Loucy (cell line): ENCODE data around the gene SLF2.

Experiments used
- H2AFZ ChIP-seq: fragments of 200-600 bp; sonication (generic); 2 replicates; pipeline ENCODE4 v1.6.0; 2016; ENCODE audit warnings: antibody characterized with exemption, mild to moderate bottlenecking, low read length, moderate library complexity
- H3F3A ChIP-seq: fragments of 200-600 bp; 2 replicates; pipeline ENCODE4 v1.6.0; 2016; ENCODE audit warnings: antibody characterized with exemption, low read depth, mild to moderate bottlenecking
- H3K27me3 ChIP-seq: fragments of 200-600 bp; sonication (generic); 2 replicates; pipeline ENCODE4 v1.6.1; 2014; ENCODE audit warnings: low read length, mild to moderate bottlenecking; ENCODE audit not compliant: insufficient read depth, poor library complexity, severe bottlenecking
- H3K36me3 ChIP-seq: fragments of 200-600 bp; sonication (generic); 2 replicates; pipeline ENCODE4 v1.6.1; 2016; ENCODE audit warnings: low read length; ENCODE audit not compliant: insufficient read depth
- H3K4me1 ChIP-seq: fragments of 200-600 bp; sonication (generic); 2 replicates; pipeline ENCODE4 v1.5.1; 2014; ENCODE audit warnings: low read length, mild to moderate bottlenecking; ENCODE audit not compliant: insufficient read depth, poor library complexity, severe bottlenecking
- H3K4me2 ChIP-seq: fragments of 200-600 bp; sonication (generic); 2 replicates; pipeline ENCODE4 v1.6.0; 2014; ENCODE audit warnings: antibody characterized with exemption, low read length, low read depth, mild to moderate bottlenecking; ENCODE audit not compliant: poor library complexity, severe bottlenecking
- H3K4me3 ChIP-seq: fragments of 200-600 bp; sonication (generic); 2 replicates; pipeline ENCODE4 v1.5.1; 2014; ENCODE audit warnings: low read length, mild to moderate bottlenecking, mixed read lengths; ENCODE audit not compliant: poor library complexity, severe bottlenecking
- H3K79me2 ChIP-seq: fragments of 200-600 bp; sonication (generic); 2 replicates; pipeline ENCODE4 v1.6.1; 2014; ENCODE audit warnings: low read length; ENCODE audit not compliant: insufficient read depth
- H3K9ac ChIP-seq: fragments of 200-600 bp; sonication (generic); 2 replicates; pipeline ENCODE4 v1.6.0; 2014; ENCODE audit warnings: mild to moderate bottlenecking, low read depth, low read length, moderate library complexity; ENCODE audit not compliant: poor library complexity, severe bottlenecking
- H3K9me2 ChIP-seq: fragments of 200-600 bp; sonication (generic); replicated peaks from 2 replicates; pipeline ENCODE4 v1.6.1; 2016; ENCODE audit warnings: low read depth, low read length, mixed read lengths
- H3K9me3 ChIP-seq: fragments of 200-600 bp; sonication (generic); 2 replicates; pipeline ENCODE4 v1.6.1; 2014; ENCODE audit warnings: mild to moderate bottlenecking, antibody characterized with exemption, low read length, low read depth; ENCODE audit not compliant: insufficient read depth
- H4K20me1 ChIP-seq: fragments of 200-600 bp; sonication (generic); 2 replicates; pipeline ENCODE4 v1.6.0; 2014; ENCODE audit warnings: antibody characterized with exemption, low read length, mild to moderate bottlenecking; ENCODE audit not compliant: insufficient read depth, poor library complexity, severe bottlenecking
- CTCF ChIP-seq: fragments of 200-600 bp; sonication (generic); conservative IDR thresholded peaks from 2 replicates; pipeline ENCODE4 v1.5.1; 2014; ENCODE audit warnings: mild to moderate bottlenecking, antibody characterized with exemption, low read length
- EZH2phosphoT487 ChIP-seq: fragments of 200-600 bp; IDR thresholded peaks from 2 replicates; pipeline ENCODE4 v1.6.1; 2018; ENCODE audit warnings: antibody characterized with exemption, mild to moderate bottlenecking, moderate library complexity, borderline replicate concordance

SLF2 gene

GRCh38 chr10:100899171-100899570, 13.6 kb upstream of the SLF2 start:
- H3K4me1 ChIP-seq, result no peaks in the 10 kb centered on the region
- H3K27me3 ChIP-seq, result no peaks in the 10 kb centered on the region
- H2AFZ ChIP-seq, result no peak overlapping the region
- no peaks in the 10 kb centered on the region for H3F3A ChIP-seq
- no peaks in the 10 kb centered on the region for H3K79me2 ChIP-seq
- no peak for TF ChIP-seq CTCF
- TF ChIP-seq EZH2phosphoT487, result no peak
- no peaks in the 10 kb centered on the region for H4K20me1 ChIP-seq
- no peaks in the 10 kb centered on the region for H3K9me2 ChIP-seq
- no peaks in the 10 kb centered on the region for H3K36me3 ChIP-seq
- H3K4me3 ChIP-seq, result no peak overlapping the region
- no peaks in the 10 kb centered on the region for H3K9me3 ChIP-seq
- no peak overlapping the region for H3K9ac ChIP-seq
- H3K4me2 ChIP-seq, result no peak overlapping the region

GRCh38 chr10:100901051-100901450, 11.7 kb upstream of the SLF2 start:
- Histone ChIP-seq H3K79me2 (no peaks in the 10 kb centered on the region), H3F3A (no peaks in the 10 kb centered on the region), H3K9me2 (no peaks in the 10 kb centered on the region), H3K9ac (no peak overlapping the region), H3K4me3 (no peak overlapping the region), H3K9me3 (no peaks in the 10 kb centered on the region), H3K4me2 (no peak overlapping the region), H2AFZ (no peak overlapping the region), H3K27me3 (no peaks in the 10 kb centered on the region), H3K36me3 (no peaks in the 10 kb centered on the region), H4K20me1 (no peaks in the 10 kb centered on the region), H3K4me1 (no peaks in the 10 kb centered on the region)
- TF ChIP-seq CTCF, result no peak
- no peak for TF ChIP-seq EZH2phosphoT487

GRCh38 chr10:100902622-100903021, 10.1 kb upstream of the SLF2 start:
- Histone ChIP-seq H3K4me3 (no peak overlapping the region), H2AFZ (no peak overlapping the region), H3K36me3 (no peaks in the 10 kb centered on the region), H3F3A (no peaks in the 10 kb centered on the region), H4K20me1 (no peaks in the 10 kb centered on the region), H3K9me3 (no peaks in the 10 kb centered on the region), H3K9me2 (no peaks in the 10 kb centered on the region), H3K4me2 (no peak overlapping the region), H3K27me3 (no peaks in the 10 kb centered on the region), H3K4me1 (peaks cover 6% of the 10 kb centered on the region), H3K9ac (no peak overlapping the region), H3K79me2 (no peaks in the 10 kb centered on the region)
- TF ChIP-seq CTCF, result no peak
- no peak for TF ChIP-seq EZH2phosphoT487
